ENCODE data around the gene NDUFAF2.
"Not testable (repeated sequence)": the region's sequence is repeated elsewhere in the genome, so short reads cannot be mapped to it uniquely, and the experiment has no call there.

Gene NDUFAF2

GRCh38 chr5:61047346-61047745 lies 102.3 kb downstream of the NDUFAF2 start:
- no peak for DNase-seq

GRCh38 chr5:61048534-61048933 lies 103.5 kb downstream of the NDUFAF2 start:
- DNase-seq: no peak

- DNase-seq: no peak
Measured at GRCh38 chr5:61050292-61050691, 105.3 kb downstream of the NDUFAF2 start.

GRCh38 chr5:61051267-61051666 lies 106.3 kb downstream of the NDUFAF2 start:
- DNase-seq: no peak

GRCh38 chr5:61052882-61053281 lies 107.9 kb downstream of the NDUFAF2 start:
- DNase-seq: no peak

- DNase-seq: no peak
Measured at GRCh38 chr5:61053937-61054336, 108.9 kb downstream of the NDUFAF2 start.

GRCh38 chr5:61055434-61056006 lies 110.5 kb downstream of the NDUFAF2 start:
- no peak for DNase-seq

GRCh38 chr5:61059499-61059898 lies 114.5 kb downstream of the NDUFAF2 start:
- DNase-seq: no peak

- DNase-seq: no peak
Measured at GRCh38 chr5:61069150-61069549, 124.1 kb downstream of the NDUFAF2 start.

GRCh38 chr5:61071526-61071925 lies 126.5 kb downstream of the NDUFAF2 start:
- DNase-seq: no peak

- DNase-seq: no peak
Measured at GRCh38 chr5:61076626-61077025, 131.6 kb downstream of the NDUFAF2 start.

- DNase-seq: no peak
Measured at GRCh38 chr5:61081741-61082140, 136.7 kb downstream of the NDUFAF2 start.

- DNase-seq: no peak
Measured at GRCh38 chr5:61082516-61083280, 137.7 kb downstream of the NDUFAF2 start.

GRCh38 chr5:61084658-61085057 lies 139.7 kb downstream of the NDUFAF2 start:
- no peak for DNase-seq

- DNase-seq: no peak
Measured at GRCh38 chr5:61085885-61086284, 140.9 kb downstream of the NDUFAF2 start.

- DNase-seq: no peak
Measured at GRCh38 chr5:61087921-61088320, 142.9 kb downstream of the NDUFAF2 start.

GRCh38 chr5:61089351-61089750 lies 144.3 kb downstream of the NDUFAF2 start:
- DNase-seq: no peak

- DNase-seq: not testable (repeated sequence)
Measured at GRCh38 chr5:61093046-61093771, 148.2 kb downstream of the NDUFAF2 start.

- no peak for DNase-seq
Measured at GRCh38 chr5:61097465-61097864, 152.5 kb downstream of the NDUFAF2 start.

GRCh38 chr5:61098251-61098995 lies 153.4 kb downstream of the NDUFAF2 start:
- DNase-seq: no peak

- DNase-seq: no peak
Measured at GRCh38 chr5:61100437-61100836, 155.4 kb downstream of the NDUFAF2 start.

- DNase-seq: no peak
Measured at GRCh38 chr5:61114441-61114840, 169.4 kb downstream of the NDUFAF2 start.
